HG03469 (cell line): Measurements from ENCODE around the gene SMOC2.
"Not testable (repeated sequence)": the region's sequence is repeated elsewhere in the genome, so short reads cannot be mapped to it uniquely, and the experiment has no call there.

Source experiments
- ATAC-seq: cut with Tn5 transposase; IDR thresholded peaks from one replicate; pipeline ENCODE4 v1.9.1; 2021; ENCODE audit warnings: mild to moderate bottlenecking, moderate library complexity, moderate number of reproducible peaks; ENCODE audit not compliant: unreplicated experiment

SMOC2 gene

GRCh38 chr6:168597471-168597875, 156.5 kb downstream of the SMOC2 start:
- no peak for ATAC-seq

GRCh38 chr6:168598251-168599117, 157.5 kb downstream of the SMOC2 start:
- ATAC-seq = no peak

- ATAC-seq = no peak
Observed at GRCh38 chr6:168599118-168599494, 158.1 kb downstream of the SMOC2 start.

- ATAC-seq = no peak
Observed at GRCh38 chr6:168599769-168600330, 158.9 kb downstream of the SMOC2 start.

- ATAC-seq = no peak
Observed at GRCh38 chr6:168600381-168600780, 159.4 kb downstream of the SMOC2 start.

- no peak for ATAC-seq
Observed at GRCh38 chr6:168601111-168601510, 160.1 kb downstream of the SMOC2 start.

- ATAC-seq = no peak
Observed at GRCh38 chr6:168601546-168601945, 160.6 kb downstream of the SMOC2 start.

- ATAC-seq = no peak
Observed at GRCh38 chr6:168602576-168602975, 161.6 kb downstream of the SMOC2 start.

- ATAC-seq = no peak
Observed at GRCh38 chr6:168603234-168603633, 162.2 kb downstream of the SMOC2 start.

- ATAC-seq = no peak
Observed at GRCh38 chr6:168605964-168606363, 165.0 kb downstream of the SMOC2 start.

- no peak for ATAC-seq
Observed at GRCh38 chr6:168606722-168607121, 165.7 kb downstream of the SMOC2 start.

- ATAC-seq = no peak
Observed at GRCh38 chr6:168607272-168608112, 166.5 kb downstream of the SMOC2 start.

- ATAC-seq = no peak
Observed at GRCh38 chr6:168608113-168608400, 167.1 kb downstream of the SMOC2 start.

- ATAC-seq = no peak
Observed at GRCh38 chr6:168609026-168609685, 168.2 kb downstream of the SMOC2 start.

GRCh38 chr6:168609914-168610490, 169.0 kb downstream of the SMOC2 start:
- ATAC-seq = no peak

- not testable (repeated sequence) for ATAC-seq
Observed at GRCh38 chr6:168610966-168611365, 170.0 kb downstream of the SMOC2 start.

GRCh38 chr6:168611691-168612090, 170.7 kb downstream of the SMOC2 start:
- ATAC-seq = no peak

- ATAC-seq = no peak
Observed at GRCh38 chr6:168612586-168612985, 171.6 kb downstream of the SMOC2 start.

- no peak for ATAC-seq
Observed at GRCh38 chr6:168615837-168616236, 174.9 kb downstream of the SMOC2 start.

- ATAC-seq = no peak
Observed at GRCh38 chr6:168616816-168617765, 176.1 kb downstream of the SMOC2 start.
